Stimulated activated CD8-positive, alpha-beta memory T cell treated with anti-CD3 and anti-CD28 coated beads, Interleukin-4, amount 100 ng/mL, for 1 hour (primary cell): ENCODE measurements around the gene LRRC70.
"Not testable (repeated sequence)": the region's sequence is repeated elsewhere in the genome, so short reads cannot be mapped to it uniquely, and the experiment has no call there.

Experiments
- DNase-seq, 2 donors: peaks; one replicate each; pipeline ENCODE4 v3.0.0-alpha.2; 2020; ENCODE audit warnings: low read depth in 2 of 2, low spot score in 1 of 2

The LRRC70 gene

DNA sequence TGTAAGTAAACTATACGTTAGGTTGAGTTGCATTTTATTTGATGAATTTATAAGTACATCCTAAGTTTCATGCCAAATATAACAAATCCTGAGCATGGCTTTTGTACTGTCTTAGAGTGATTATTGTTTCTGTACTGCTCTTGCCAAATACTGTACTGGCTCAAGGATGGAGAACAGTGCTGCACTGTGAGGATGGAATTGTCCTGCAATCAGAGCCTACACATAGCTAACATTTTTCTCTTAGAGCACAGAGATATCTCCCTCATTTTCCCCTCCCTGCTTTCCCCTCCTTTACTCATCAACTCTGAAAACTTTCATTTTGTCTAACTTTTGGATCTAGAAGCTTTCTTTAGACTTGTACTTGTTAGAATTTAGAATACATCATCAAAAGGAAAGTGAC is 28.3 kb downstream of the LRRC70 start:
- no peak for DNase-seq

- DNase-seq = no peak
Measured at GRCh38 chr5:62607615-62608014, 29.0 kb downstream of the LRRC70 start.

DNA sequence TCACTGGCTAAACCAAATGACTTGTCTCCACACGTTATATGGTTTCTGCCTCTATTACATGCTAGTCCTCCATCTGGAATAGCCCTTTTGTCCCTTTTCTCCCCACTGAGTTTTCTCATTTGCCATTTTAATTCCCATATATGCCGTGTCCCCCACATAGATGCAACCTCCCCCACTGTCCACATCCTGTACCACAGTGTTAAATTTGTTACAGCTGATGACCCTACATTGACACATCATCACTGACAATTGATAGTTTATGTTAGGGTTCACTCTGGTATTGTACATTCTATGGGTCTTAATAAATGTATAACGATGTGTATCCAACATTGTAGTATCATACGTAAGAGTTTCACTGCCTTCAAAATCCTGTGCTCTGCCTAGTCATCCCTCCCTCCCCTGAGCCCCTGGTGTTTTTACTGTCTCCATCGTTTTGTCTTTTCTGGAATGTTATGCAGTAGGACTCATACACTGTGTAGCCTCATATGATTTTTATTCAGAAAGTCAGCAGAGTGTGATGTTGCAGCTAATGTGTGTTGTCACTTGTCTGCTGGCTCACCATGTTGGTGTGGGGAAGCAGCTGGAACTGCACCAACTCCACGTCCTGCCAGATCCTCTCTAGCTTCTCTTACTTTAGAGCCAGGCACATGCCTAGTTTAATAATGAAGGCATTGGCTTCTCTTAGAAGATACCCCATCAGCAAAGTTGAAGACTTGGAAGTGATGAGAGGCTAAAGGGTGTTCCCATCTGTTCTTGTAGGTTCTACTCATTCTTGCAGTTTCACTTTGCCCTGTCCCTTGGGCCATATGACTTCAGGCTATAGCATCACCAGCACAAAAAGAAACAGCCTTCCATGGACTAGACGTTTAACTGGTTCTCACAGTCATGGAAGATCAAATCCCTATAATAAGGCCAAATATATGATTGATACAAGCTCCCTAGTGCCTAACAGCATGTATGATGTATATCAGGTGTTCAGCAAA is 30.2 kb downstream of the LRRC70 start:
- DNase-seq = no peak

DNA sequence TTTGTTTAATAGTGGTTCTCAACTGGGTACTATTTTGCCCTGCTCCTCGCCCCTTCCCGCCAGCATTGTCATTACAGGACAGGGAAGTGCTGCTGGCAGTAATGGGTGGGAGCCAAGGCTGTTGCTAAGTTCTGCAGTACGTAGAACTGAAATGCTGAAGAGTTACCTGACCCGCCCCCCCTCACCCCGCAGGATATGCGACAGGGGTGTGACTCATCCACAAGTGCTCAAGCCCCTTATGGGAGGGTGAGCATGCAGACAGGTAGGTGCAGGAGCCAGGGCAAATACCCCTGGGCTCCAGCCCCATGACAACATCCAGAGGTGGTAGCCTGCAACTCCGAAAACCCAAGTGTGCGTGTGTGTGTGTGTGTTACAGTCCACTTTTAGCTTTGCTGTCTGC is 35.7 kb downstream of the LRRC70 start:
- no peak for DNase-seq

DNA sequence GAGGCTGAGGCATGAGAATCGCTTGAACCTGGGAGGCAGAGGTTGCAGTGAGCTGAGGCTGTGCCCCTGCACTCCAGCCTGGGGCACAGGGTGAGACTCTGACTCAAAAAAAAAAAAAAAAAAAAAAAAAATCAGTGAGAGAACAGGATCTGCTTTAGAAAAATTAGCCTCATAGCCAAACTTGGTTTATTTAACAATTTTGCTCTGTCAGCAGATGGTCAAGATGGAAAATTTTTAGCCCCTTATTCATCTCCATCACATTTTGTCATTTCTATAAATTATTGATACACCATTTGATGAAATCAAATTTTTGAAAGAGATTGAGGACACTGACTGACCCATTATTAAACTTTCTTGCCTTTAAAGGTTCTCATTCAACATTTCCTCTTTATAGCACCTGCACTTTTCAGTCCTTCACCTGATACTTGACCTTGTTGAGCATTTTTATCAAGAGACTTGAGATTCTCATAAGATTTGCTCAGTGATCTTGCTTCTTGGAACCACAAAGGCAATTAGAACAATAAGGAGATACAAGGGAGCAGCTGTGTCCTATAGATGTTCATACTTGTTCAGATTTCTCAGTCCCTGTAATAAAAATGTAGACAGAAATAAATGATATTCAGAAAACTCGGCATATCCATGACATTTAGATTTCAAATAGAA is 38.1 kb downstream of the LRRC70 start:
- no peak for DNase-seq

DNA sequence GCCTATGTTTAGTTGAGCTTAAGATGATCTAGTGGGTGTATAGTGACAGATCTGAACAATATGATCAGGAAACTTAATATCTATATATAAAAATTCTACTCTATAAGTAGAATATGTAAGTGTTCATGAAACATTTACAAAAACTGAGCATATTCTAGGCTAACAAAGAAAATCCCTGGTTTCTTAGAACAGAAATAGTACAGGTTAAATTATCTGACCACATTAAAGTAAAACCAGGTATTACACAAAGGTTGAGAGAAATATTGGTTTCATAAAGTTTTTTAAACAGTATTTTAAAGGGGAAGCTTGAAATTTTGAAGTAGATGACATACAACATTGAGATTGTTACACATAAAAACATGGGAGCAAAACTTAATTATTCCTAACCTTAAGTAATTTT is 39.3 kb downstream of the LRRC70 start:
- DNase-seq = no peak

DNA sequence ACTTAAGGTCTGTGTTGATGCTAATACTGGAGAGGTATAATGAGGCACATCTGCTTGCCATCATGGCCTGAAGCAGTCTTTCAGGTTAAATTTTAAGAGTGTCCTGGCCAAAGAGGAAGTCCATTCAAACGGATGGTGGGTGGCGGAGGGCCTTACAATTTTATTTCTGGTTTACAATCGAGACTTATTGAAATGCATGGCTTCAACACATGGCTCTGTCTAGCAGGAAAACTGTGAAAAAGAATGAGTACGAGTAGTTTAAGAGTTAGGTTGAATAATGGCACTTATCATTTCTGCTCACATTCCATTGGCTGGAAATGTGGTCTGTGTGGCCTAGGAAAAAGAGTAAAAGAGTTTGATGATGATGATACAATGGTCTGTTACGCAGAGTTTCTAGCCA is 42.1 kb downstream of the LRRC70 start:
- no peak for DNase-seq

DNA sequence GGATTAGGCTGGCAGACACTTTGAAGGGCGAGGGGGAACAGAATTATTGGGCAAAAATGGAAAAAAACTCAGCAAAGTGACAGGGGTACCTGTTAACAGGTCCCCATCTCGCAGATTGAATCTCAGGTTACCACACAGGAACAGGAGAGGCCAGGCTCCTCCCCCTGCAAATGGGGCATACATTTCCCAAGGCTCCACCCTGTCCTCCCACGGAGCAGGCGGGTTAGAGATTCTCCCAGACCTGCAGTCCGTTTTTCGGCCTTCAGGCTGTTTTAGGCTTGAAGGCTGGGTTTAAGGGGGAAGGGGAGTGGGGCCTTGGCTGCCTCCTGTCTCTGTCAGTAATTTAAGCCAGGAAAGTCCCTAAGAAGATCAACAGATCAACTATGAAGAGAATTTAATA is 42.7 kb downstream of the LRRC70 start:
- DNase-seq = no peak

DNA sequence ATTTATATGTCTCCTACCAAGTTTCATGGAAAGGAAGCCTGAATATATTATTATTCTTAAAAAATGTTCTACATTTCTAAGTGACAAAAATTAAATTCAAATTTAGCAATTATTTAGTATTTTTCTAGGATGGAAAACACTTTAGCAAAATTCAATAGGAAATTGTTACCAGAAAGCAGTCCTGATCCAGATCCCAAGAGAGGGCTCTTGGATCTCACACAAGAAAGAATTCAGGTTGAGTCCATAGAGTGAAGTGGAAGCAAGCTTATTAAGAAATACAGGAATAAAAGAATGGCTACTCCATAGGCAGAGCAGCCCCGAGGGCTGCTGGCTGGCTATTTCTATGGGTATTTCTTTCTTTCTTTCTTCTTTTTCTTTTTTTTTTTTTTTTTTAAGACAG is 44.7 kb downstream of the LRRC70 start:
- DNase-seq = no peak

GRCh38 chr5:62624436-62624835 is 45.8 kb downstream of the LRRC70 start:
- not testable (repeated sequence) for DNase-seq

DNA sequence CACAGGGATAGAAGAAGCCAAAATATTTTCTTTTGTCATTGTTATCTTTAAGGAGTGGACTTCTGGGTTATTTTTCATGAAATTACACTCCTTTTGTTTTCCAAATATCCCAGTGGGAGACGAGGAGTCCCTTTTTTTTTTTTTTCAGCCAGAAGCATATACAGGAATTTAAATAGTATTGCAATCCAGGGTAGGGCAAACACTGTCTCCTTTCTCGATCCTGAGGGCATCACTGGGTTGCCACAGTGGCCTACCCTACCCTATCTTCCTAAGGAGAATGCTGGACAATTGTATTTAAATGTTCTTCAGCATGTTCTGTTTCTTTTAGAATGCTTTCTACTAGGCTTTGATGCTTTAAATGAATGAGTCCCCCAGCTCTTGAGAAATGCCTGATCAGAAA is 47.9 kb downstream of the LRRC70 start:
- no peak for DNase-seq

GRCh38 chr5:62627121-62627520 is 48.5 kb downstream of the LRRC70 start:
- no peak for DNase-seq

DNA sequence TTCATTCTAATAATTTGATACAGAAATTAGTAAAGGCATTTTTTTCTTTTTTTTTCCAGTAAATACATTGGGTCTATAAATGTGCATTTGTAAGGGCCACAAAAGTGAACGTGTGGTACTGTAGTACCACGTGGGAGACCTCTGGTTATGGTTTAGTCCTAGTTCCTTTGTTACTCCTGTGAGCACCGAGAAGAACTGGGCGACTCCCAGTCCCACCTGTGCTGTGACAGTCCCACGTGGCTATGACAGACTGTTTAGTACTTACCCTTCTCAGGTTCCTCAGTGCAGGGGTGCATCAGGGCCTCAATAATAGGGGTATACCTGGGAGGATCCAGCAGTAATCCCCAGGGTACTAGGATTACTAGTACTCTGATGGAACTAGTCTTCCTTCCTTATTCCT is 49.3 kb downstream of the LRRC70 start:
- no peak for DNase-seq
